Liver (tissue), 9 donors: ENCODE results near the gene C22orf31. TPM values are rescaled to one million over a fixed set of nuclear protein-coding genes. Genes with fewer than 3 reads are reported as not detected.
A peak's percentile ranks its signal among the peaks of the same experiment; 100 is the strongest.

Experiments
- DNase-seq: peaks from one replicate; pipeline ENCODE4 v3.0.0-alpha.2; 2017; ENCODE audit warnings: low spot score
- H3K27ac ChIP-seq, 2 donors: one replicate each; pipeline ENCODE4 v1.7.0; 2013; ENCODE audit warnings: inconsistent platforms in 2 of 2, low read length in 2 of 2, control low read depth in 1 of 2, low read depth in 1 of 2, mild to moderate bottlenecking in 1 of 2
- H3K27me3 ChIP-seq, 4 donors: one replicate each; pipeline versions ENCODE4 v1.6.1 to v1.7.0; 2013; ENCODE audit warnings: low read length in 3 of 4, inconsistent platforms in 1 of 4, mild to moderate bottlenecking in 1 of 4, moderate library complexity in 1 of 4; ENCODE audit not compliant: control insufficient read depth in 4 of 4, insufficient read depth in 4 of 4
- H3K36me3 ChIP-seq, 4 donors: one replicate each; pipeline versions ENCODE4 v1.6.1 to v1.7.0; 2013; ENCODE audit warnings: low read length in 3 of 4, mild to moderate bottlenecking in 3 of 4, low read depth in 1 of 4, moderate library complexity in 1 of 4; ENCODE audit not compliant: control insufficient read depth in 4 of 4, insufficient read depth in 3 of 4
- H3K4me1 ChIP-seq, 4 donors: one replicate each; pipeline versions ENCODE4 v1.6.1 to v1.7.0; 2013; ENCODE audit warnings: low read length in 3 of 4, mild to moderate bottlenecking in 3 of 4, moderate library complexity in 1 of 4; ENCODE audit not compliant: control insufficient read depth in 4 of 4, insufficient read depth in 4 of 4
- H3K4me3 ChIP-seq, 3 donors: one replicate each; pipeline versions ENCODE4 v1.6.1 to v1.7.0; 2013; ENCODE audit warnings: low read length in 3 of 3, control low read depth in 1 of 3, low read depth in 1 of 3, mild to moderate bottlenecking in 1 of 3
- H3K9ac ChIP-seq, 2 donors: one replicate each; pipeline ENCODE4 v1.7.0; 2013; ENCODE audit warnings: low read length in 2 of 2, mild to moderate bottlenecking in 2 of 2, moderate library complexity in 2 of 2, control low read depth in 1 of 2, low read depth in 1 of 2
- H3K9me3 ChIP-seq, 4 donors: one replicate each; pipeline versions ENCODE4 v1.6.1 to v1.7.0; 2013; ENCODE audit warnings: low read length in 3 of 4; ENCODE audit not compliant: control insufficient read depth in 4 of 4
- CTCF ChIP-seq: fragments of 150-350 bp; IDR thresholded peaks from 2 replicates; pipeline ENCODE4 v1.5.1; 2017; ENCODE audit warnings: improper control_type of control experiment, low read depth, low read length; ENCODE audit not compliant: missing input control
- FOXA1 ChIP-seq: IDR thresholded peaks from 2 replicates; pipeline ENCODE4 v1.6.1; 2016; ENCODE audit warnings: antibody characterized with exemption
- FOXA2 ChIP-seq: IDR thresholded peaks from 2 replicates; pipeline ENCODE4 v1.6.1; 2016; ENCODE audit warnings: antibody characterized with exemption
- GABPA ChIP-seq, 2 donors: IDR thresholded peaks in 1 of 2; conservative IDR thresholded peaks in 1 of 2; 2 replicates each; pipeline ENCODE4 v1.6.1; 2016; ENCODE audit warnings: antibody characterized with exemption in 2 of 2, mild to moderate bottlenecking in 1 of 2, moderate library complexity in 1 of 2
- HNF4A ChIP-seq, 2 donors: conservative IDR thresholded peaks; 2 replicates each; pipeline ENCODE4 v1.6.1; 2016; ENCODE audit warnings: antibody characterized with exemption in 2 of 2, mild to moderate bottlenecking in 2 of 2
- HNF4G ChIP-seq: IDR thresholded peaks from 2 replicates; pipeline ENCODE4 v1.6.1; 2016; ENCODE audit warnings: antibody characterized with exemption
- JUND ChIP-seq, 2 donors: IDR thresholded peaks; 2 replicates each; pipeline ENCODE4 v1.6.1; 2016; ENCODE audit warnings: antibody characterized with exemption in 2 of 2
- MAX ChIP-seq: IDR thresholded peaks from 2 replicates; pipeline ENCODE4 v1.6.1; 2016; ENCODE audit warnings: antibody characterized with exemption
- NR2F2 ChIP-seq: IDR thresholded peaks from 2 replicates; pipeline ENCODE4 v1.6.1; 2016; ENCODE audit warnings: antibody characterized with exemption
- RAD21 ChIP-seq, 2 donors: IDR thresholded peaks; 2 replicates each; pipeline ENCODE4 v1.6.1; 2016; ENCODE audit warnings: antibody characterized with exemption in 2 of 2, mild to moderate bottlenecking in 2 of 2
- RXRA ChIP-seq, 2 donors: IDR thresholded peaks; 2 replicates each; pipeline ENCODE4 v1.6.1; 2017 to 2018; ENCODE audit warnings: antibody characterized with exemption in 2 of 2, mild to moderate bottlenecking in 1 of 2
- SP1 ChIP-seq: IDR thresholded peaks from 2 replicates; pipeline ENCODE4 v1.6.1; 2018; ENCODE audit warnings: antibody characterized with exemption, mild to moderate bottlenecking
- TAF1 ChIP-seq: conservative IDR thresholded peaks from 2 replicates; pipeline ENCODE4 v1.6.1; 2016; ENCODE audit warnings: antibody characterized with exemption, mild to moderate bottlenecking
- YY1 ChIP-seq: IDR thresholded peaks from 2 replicates; pipeline ENCODE4 v1.6.1; 2016; ENCODE audit warnings: antibody characterized with exemption, mild to moderate bottlenecking
- ZBTB33 ChIP-seq: IDR thresholded peaks from 2 replicates; pipeline ENCODE4 v1.6.1; 2016; ENCODE audit warnings: antibody characterized with exemption
- WGBS: extraction: QIAGEN DNeasy Blood & Tissue Kit; methylation state at CpG from one replicate; pipeline ENCODE4 v1.1.7; 2013; 5-methylcytosine and 5-hydroxymethylcytosine counted together
- polyA plus RNA-seq, 2 donors: library from polyadenylated mRNA; stranded (reverse) in 1 of 2; unstranded in 1 of 2; fragments of 200-250 nt in 1 of 2; fragments of >200 nt in 1 of 2; fragmentation: Nextera tagmentation in 1 of 2; extraction: Ambion mirVana in 1 of 2; gene quantifications; one replicate each; pipeline versions ENCODE4 v1.2.1 to v1.2.3, GENCODE V29; 2013 to 2015
- total RNA-seq, 2 donors: library from RNA; depleted of rRNA; stranded (reverse); fragments of >200 nt; gene quantifications; one replicate each; pipeline ENCODE4 v1.2.3, GENCODE V29; 2014
- TF ChIP-seq, protein P1 (sequence below): IDR thresholded peaks from 2 replicates; pipeline ENCODE4 v1.6.1; 2016; ENCODE audit warnings: antibody characterized with exemption, mild to moderate bottlenecking
- TF ChIP-seq, protein P2 (sequence below): IDR thresholded peaks from 2 replicates; pipeline ENCODE4 v1.6.1; 2016; ENCODE audit warnings: antibody characterized with exemption
- donor health status: healthy.
- donor health status: healthy.
- donor health status: healthy.
- donor health status: healthy.
- donor health status: healthy.

Gene C22orf31
- total and polyA plus RNA-seq, 4 donors = 0.14 TPM; not detected in 3

- Histone ChIP-seq H3K9ac (peak within 1 kb of the TSS in 1 of 2 donors; percentile 35), H3K27me3 (no peaks in the 10 kb centered on the region), H3K36me3 (no peaks in the 10 kb centered on the region), H3K4me3 (peak within 1 kb of the TSS; percentile 51 to 95 (median 72)), H3K9me3 (no peaks in the 10 kb centered on the region), H3K4me1 (peaks cover 5 to 31% (median 21%) of the 10 kb centered on the region in 4 donors), H3K27ac (peak within 1 kb of the TSS; percentile 47 to 66)
- WGBS = 1% methylated on average over 76 of the region's 76 CpGs
- TF ChIP-seq CTCF (no peak), ZBTB33 (no peak), JUND (IDR thresholded peaks at IDR 0.05) (no peak), NR2F2 (no peak)
- no peak for DNase-seq
Observed at GRCh38 chr22:29072979-29073617, 11.5 kb upstream of the C22orf31 start, which contains the start of gene KREMEN1. TSS of gene KREMEN1 (plus strand) at chr22:29073035. CDS start at chr22:29073131, 96 bp downstream.

DNA sequence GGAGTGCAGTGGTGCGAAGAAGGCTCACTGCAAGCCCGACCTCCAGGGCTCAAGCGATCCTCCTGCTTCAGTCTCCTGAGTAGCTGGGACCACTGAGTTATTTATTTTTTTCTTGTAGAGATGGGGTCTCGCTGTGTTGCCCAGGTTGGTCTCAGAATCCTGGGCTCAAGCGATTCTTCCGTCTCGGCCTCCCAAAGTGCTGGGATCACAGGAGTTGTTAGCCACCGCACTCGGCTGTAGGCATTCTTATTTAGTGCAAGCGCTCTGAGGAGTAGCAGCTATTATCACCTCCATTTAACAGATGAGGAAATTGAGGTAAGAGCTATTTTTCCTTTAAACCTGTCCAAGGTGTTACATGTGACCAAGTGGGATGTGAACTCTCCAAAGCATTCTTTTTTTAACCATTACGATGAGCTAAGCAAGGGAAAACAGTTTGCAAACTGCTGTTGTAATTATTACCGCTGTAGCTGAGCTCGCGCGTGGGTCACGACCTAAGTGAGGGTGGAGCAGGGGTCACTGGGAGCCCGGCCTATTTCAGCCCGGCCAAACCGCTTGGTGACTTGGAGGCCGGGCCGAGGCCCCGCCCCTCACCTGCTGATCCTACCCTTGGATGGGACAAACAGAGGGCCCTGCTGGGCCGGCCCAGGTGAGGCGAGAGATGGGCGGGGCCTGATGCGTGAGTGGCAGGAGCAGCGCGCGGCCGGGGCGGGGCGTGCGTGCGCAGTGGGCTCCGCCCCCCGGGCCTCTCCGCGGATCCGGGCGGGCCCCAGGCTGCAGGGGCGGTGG is 10.8 kb upstream of the C22orf31 start:
- peak; percentile 98 for DNase-seq
- no peak overlapping the region for H3K9ac ChIP-seq
- peak overlapping the region; percentile 1 to 95 (median 9) for H3K4me3 ChIP-seq
- H3K36me3 ChIP-seq = no peaks in the 10 kb centered on the region
- H3K4me1 ChIP-seq = peaks cover 5 to 30% (median 19%) of the 10 kb centered on the region in 4 donors
- no peaks in the 10 kb centered on the region for H3K9me3 ChIP-seq
- WGBS = 20% methylated on average over 41 of the region's 41 CpGs
- H3K27me3 ChIP-seq = no peaks in the 10 kb centered on the region
- H3K27ac ChIP-seq = peak overlapping the region; percentile 47 to 66
- TF ChIP-seq MAX (peak; percentile 44), RAD21 (IDR thresholded peaks at IDR 0.05) (peak; percentile 38 to 47), GABPA (IDR thresholded peaks at IDR 0.05 in 1 of 2, conservative IDR thresholded peaks at IDR 0.05 in 1 of 2) (no peak), SP1 (peak; percentile 87), YY1 (peak; percentile 51), HNF4A (conservative IDR thresholded peaks at IDR 0.05) (peak; percentile 62 to 67), TAF1 (no peak), ZBTB33 (peak; percentile 55), JUND (IDR thresholded peaks at IDR 0.05) (peak in 1 of 2 donors; percentile 41), FOXA1 (no peak), HNF4G (no peak), NR2F2 (peak; percentile 92), RXRA (IDR thresholded peaks at IDR 0.05) (peak; percentile 88 to 95), FOXA2 (no peak), CTCF (no peak)
- TF ChIP-seq, protein P1, sequence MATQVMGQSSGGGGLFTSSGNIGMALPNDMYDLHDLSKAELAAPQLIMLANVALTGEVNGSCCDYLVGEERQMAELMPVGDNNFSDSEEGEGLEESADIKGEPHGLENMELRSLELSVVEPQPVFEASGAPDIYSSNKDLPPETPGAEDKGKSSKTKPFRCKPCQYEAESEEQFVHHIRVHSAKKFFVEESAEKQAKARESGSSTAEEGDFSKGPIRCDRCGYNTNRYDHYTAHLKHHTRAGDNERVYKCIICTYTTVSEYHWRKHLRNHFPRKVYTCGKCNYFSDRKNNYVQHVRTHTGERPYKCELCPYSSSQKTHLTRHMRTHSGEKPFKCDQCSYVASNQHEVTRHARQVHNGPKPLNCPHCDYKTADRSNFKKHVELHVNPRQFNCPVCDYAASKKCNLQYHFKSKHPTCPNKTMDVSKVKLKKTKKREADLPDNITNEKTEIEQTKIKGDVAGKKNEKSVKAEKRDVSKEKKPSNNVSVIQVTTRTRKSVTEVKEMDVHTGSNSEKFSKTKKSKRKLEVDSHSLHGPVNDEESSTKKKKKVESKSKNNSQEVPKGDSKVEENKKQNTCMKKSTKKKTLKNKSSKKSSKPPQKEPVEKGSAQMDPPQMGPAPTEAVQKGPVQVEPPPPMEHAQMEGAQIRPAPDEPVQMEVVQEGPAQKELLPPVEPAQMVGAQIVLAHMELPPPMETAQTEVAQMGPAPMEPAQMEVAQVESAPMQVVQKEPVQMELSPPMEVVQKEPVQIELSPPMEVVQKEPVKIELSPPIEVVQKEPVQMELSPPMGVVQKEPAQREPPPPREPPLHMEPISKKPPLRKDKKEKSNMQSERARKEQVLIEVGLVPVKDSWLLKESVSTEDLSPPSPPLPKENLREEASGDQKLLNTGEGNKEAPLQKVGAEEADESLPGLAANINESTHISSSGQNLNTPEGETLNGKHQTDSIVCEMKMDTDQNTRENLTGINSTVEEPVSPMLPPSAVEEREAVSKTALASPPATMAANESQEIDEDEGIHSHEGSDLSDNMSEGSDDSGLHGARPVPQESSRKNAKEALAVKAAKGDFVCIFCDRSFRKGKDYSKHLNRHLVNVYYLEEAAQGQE = peak; percentile 50
- TF ChIP-seq, protein P2, sequence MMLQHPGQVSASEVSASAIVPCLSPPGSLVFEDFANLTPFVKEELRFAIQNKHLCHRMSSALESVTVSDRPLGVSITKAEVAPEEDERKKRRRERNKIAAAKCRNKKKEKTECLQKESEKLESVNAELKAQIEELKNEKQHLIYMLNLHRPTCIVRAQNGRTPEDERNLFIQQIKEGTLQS = peak; percentile 52
